ENCODE measurements around the gene NUP93. TPM values are rescaled to one million over a fixed set of nuclear protein-coding genes. Genes with fewer than 3 reads are reported as not detected.

NUP93 gene
- total and polyA plus RNA-seq, 2 of the 8 experiments (the other 6 are each of a cell fraction or from before 2014, with no cell fraction given): 147 to 201 TPM

DNA sequence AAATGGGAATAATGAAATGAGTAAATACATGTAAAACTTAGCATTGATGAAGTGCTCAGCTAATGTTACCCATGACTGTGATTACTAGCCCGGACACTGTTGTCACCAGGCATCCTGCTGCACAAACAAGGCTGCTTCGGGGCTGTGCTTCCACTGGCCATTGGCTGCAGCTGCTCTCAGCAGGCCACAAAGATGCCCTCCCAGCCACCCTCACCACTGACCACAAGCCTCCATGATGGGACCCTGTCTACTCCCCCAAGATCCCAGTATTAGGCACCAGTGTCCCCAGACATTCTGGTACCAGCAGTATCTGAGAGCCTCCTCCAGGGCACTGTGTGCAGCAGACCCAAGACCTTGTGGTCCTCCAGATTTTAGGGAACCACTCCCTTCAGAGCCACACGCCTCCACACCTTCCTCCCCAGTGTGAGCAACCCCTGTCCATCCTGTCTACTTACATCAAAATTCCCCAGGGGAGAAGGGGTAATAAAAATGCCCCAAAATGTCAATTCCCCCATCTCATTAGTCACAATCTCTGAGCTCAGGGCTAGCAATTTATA lies 19.7 kb upstream of the NUP93 start:
- Histone ChIP-seq H2BK20ac (ENCODE audit: low read length) (no peak overlapping the region), H2BK15ac (ENCODE audit: low read length) (no peak overlapping the region), H4K8ac (ENCODE audit: extremely low read depth, insufficient read depth, low read length) (no peak overlapping the region; the same call in 1 of the 2 replicates), H3K79me1 (ENCODE audit: low read depth, low read length) (no peaks in the 10 kb centered on the region), H2BK5ac (ENCODE audit: low read depth, low read length) (no peak overlapping the region), H3K23me2 (ENCODE audit: low read depth, low read length) (no peaks in the 10 kb centered on the region), H3K14ac (ENCODE audit: insufficient read length) (no peak overlapping the region), H3K4ac (replicated peaks; ENCODE audit: insufficient read length, low read depth, low read length) (no peak overlapping the region), H3K18ac (ENCODE audit: extremely low read depth, low read length) (no peak overlapping the region), H2BK120ac (replicated peaks; ENCODE audit: low read depth, low read length) (no peak overlapping the region), H2AFZ (ENCODE audit: low read length) (no peak overlapping the region), H3K36me3 (ENCODE audit: control insufficient read depth in 2 of 4, insufficient read depth in 4 of 4, low read length in 3 of 4) (no peaks in the 10 kb centered on the region), H4K20me1 (replicated peaks in 1 of 2; ENCODE audit: control insufficient read depth in 1 of 2, insufficient read depth in 2 of 2, low read length in 2 of 2) (no peaks in the 10 kb centered on the region), H3K4me3 (ENCODE audit: extremely low read depth in 1 of 4, insufficient read depth in 2 of 4, low read depth in 3 of 4, low read length in 4 of 4) (no peak overlapping the region), H3K9me3 (ENCODE audit: insufficient read depth in 2 of 2, low read depth in 1 of 2, low read length in 1 of 2) (no peaks in the 10 kb centered on the region), H3K27me3 (replicated peaks in 1 of 4; ENCODE audit: control insufficient read depth in 3 of 4, extremely low read depth in 1 of 4, insufficient read depth in 3 of 4, low read length in 3 of 4) (peaks cover 0 to 3% (median 0%) of the 10 kb centered on the region in 4 experiments; a peak in 1 of 7 replicates), H2AK5ac (ENCODE audit: low read depth, low read length) (no peak overlapping the region), H2BK12ac (ENCODE audit: low read depth, low read length) (no peak overlapping the region), H4K91ac (replicated peaks; ENCODE audit: insufficient read length, low read length) (no peak overlapping the region), H3K79me2 (ENCODE audit: control insufficient read depth in 1 of 2, insufficient read depth in 2 of 2, low read length in 2 of 2) (no peaks in the 10 kb centered on the region), H3K27ac (ENCODE audit: low read depth, low read length) (no peak overlapping the region), H4K5ac (ENCODE audit: insufficient read length, low read depth, low read length) (no peak overlapping the region), H3K23ac (ENCODE audit: insufficient read length) (no peak overlapping the region), H3K56ac (replicated peaks; ENCODE audit: insufficient read length, low read depth, low read length) (no peak overlapping the region), H3K4me2 (ENCODE audit: insufficient read depth in 1 of 2, low read depth in 2 of 2, low read length in 2 of 2) (no peak overlapping the region), H3K9ac (replicated peaks in 1 of 4; ENCODE audit: extremely low read depth in 1 of 4, low read depth in 3 of 4, low read length in 3 of 4) (no peak overlapping the region), H3K4me1 (replicated peaks in 1 of 4; ENCODE audit: control insufficient read depth in 3 of 4, insufficient read depth in 4 of 4, low read length in 3 of 4) (no peaks in the 10 kb centered on the region)
- POLR2A ChIA-PET (ENCODE audit: partially characterized antibody): interaction anchor here (1.2 kb wide), 1 partner anchor 34 kb away, joined by 3 read pairs; no protein-coding TSS in a partner anchor
- CTCF ChIA-PET (ENCODE audit: partially characterized antibody): interaction anchor here (0.6 to 1.3 kb wide), 3 partner anchors 9 to 127 kb away, joined by 3 to 5 read pairs (median 3); no protein-coding TSS in a partner anchor
- WGBS, 2 experiments (ENCODE audit: extremely low coverage in 1 of 2, insufficient coverage in 1 of 2, insufficient read length in 1 of 2, insufficient replicate concordance in 2 of 2, low coverage in 1 of 2, low lambda C conversion rate in 2 of 2, missing lambda C conversion rate in 1 of 2): 86% methylated on average over 3 of the region's 3 CpGs; no CpG with 5 or more reads in 1 of the 2 experiments
- FAIRE-seq (no peak), DNase-seq (ENCODE audit: low read depth in 1 of 2, low spot score in 2 of 2) (no peak)
- TF ChIP-seq HDAC6 (IDR thresholded peaks at IDR 0.05; ENCODE audit: low read depth, low read length) (no peak), ZNF274 (IDR thresholded peaks at IDR 0.05; ENCODE audit: borderline replicate concordance, extremely low read depth, low read length) (no peak), RFX5 (IDR thresholded peaks at IDR 0.05; ENCODE audit: borderline replicate concordance, low read depth, low read length) (no peak), PHF8 (conservative IDR thresholded peaks at IDR 0.05; ENCODE audit: low read depth, low read length) (no peak), GTF2F1 (IDR thresholded peaks at IDR 0.05; ENCODE audit: borderline replicate concordance, low read depth, low read length) (no peak), SIN3A (conservative IDR thresholded peaks at IDR 0.05 in 1 of 2, IDR thresholded peaks at IDR 0.05 in 1 of 2; ENCODE audit: low read depth in 1 of 2, low read length in 2 of 2) (no peak), CBX5 (IDR thresholded peaks at IDR 0.05; ENCODE audit: low read depth, low read length) (no peak), MAFK (IDR thresholded peaks at IDR 0.05; ENCODE audit: low read depth, low read length) (no peak), CHD1 (IDR thresholded peaks at IDR 0.05; ENCODE audit: low read depth, low read length) (no peak), SP2 (IDR thresholded peaks at IDR 0.05; ENCODE audit: low read length) (no peak)
- TF ChIP-seq, protein P1, sequence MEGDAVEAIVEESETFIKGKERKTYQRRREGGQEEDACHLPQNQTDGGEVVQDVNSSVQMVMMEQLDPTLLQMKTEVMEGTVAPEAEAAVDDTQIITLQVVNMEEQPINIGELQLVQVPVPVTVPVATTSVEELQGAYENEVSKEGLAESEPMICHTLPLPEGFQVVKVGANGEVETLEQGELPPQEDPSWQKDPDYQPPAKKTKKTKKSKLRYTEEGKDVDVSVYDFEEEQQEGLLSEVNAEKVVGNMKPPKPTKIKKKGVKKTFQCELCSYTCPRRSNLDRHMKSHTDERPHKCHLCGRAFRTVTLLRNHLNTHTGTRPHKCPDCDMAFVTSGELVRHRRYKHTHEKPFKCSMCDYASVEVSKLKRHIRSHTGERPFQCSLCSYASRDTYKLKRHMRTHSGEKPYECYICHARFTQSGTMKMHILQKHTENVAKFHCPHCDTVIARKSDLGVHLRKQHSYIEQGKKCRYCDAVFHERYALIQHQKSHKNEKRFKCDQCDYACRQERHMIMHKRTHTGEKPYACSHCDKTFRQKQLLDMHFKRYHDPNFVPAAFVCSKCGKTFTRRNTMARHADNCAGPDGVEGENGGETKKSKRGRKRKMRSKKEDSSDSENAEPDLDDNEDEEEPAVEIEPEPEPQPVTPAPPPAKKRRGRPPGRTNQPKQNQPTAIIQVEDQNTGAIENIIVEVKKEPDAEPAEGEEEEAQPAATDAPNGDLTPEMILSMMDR (IDR thresholded peaks at IDR 0.05; ENCODE audit: control extremely low read depth in 1 of 3, insufficient read depth in 1 of 3, low read depth in 1 of 3, low read length in 3 of 3): no peak

All from H1 (cell line).